Mucosa of stomach (tissue), 1 donor: Measurements from ENCODE around the gene RABGAP1L.

Source experiments
- H3K27me3 ChIP-seq: one replicate; pipeline ENCODE4 v1.7.0; 2013; ENCODE audit warnings: mild to moderate bottlenecking, low read length; ENCODE audit not compliant: control insufficient read depth, insufficient read depth
- H3K36me3 ChIP-seq: one replicate; pipeline ENCODE4 v1.7.0; 2013; ENCODE audit warnings: low read length; ENCODE audit not compliant: control insufficient read depth, insufficient read depth
- H3K4me1 ChIP-seq: one replicate; pipeline ENCODE4 v1.7.0; 2013; ENCODE audit warnings: mild to moderate bottlenecking, low read length; ENCODE audit not compliant: control insufficient read depth, insufficient read depth
- H3K4me3 ChIP-seq: one replicate; pipeline ENCODE4 v1.7.0; 2013; ENCODE audit warnings: low read length
- H3K9ac ChIP-seq: one replicate; pipeline ENCODE4 v1.7.0; 2013; ENCODE audit warnings: mild to moderate bottlenecking, low read length, moderate library complexity
- H3K9me3 ChIP-seq: one replicate; pipeline ENCODE4 v1.7.0; 2013; ENCODE audit warnings: mild to moderate bottlenecking, low read length, moderate library complexity; ENCODE audit not compliant: control insufficient read depth
- donor health status: Pancreatic carcinoma.

Gene RABGAP1L

DNA sequence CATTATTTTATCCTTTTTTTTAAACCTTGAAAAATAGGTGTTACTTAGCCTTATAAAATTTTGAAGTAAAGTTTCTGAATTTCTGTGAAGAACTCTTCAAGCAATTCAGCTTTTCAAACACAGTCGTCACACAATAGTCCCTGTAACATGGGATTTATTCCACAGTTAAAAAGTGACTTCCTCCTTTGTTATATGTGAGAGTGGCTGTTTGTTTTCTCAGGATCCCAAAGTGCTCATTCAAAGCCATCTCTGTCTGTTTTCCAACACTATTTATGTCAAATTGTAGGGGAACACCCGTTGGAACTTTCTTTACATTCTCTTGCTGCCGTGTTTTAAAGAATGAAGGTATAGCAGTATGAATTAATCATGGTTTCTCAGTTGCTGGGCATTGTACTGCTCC is 207.6 kb downstream of the RABGAP1L start:
- no peaks in the 10 kb centered on the region for H3K9me3 ChIP-seq
- no peak overlapping the region for H3K4me3 ChIP-seq
- H3K27me3 ChIP-seq = no peaks in the 10 kb centered on the region
- H3K36me3 ChIP-seq = no peaks in the 10 kb centered on the region
- H3K9ac ChIP-seq = no peak overlapping the region
- no peaks in the 10 kb centered on the region for H3K4me1 ChIP-seq

- Histone ChIP-seq H3K9me3 (no peaks in the 10 kb centered on the region), H3K4me3 (no peak overlapping the region), H3K36me3 (no peaks in the 10 kb centered on the region), H3K9ac (no peak overlapping the region), H3K27me3 (no peaks in the 10 kb centered on the region), H3K4me1 (no peaks in the 10 kb centered on the region)
Observed at GRCh38 chr1:174367892-174368291, 208.6 kb downstream of the RABGAP1L start.

DNA sequence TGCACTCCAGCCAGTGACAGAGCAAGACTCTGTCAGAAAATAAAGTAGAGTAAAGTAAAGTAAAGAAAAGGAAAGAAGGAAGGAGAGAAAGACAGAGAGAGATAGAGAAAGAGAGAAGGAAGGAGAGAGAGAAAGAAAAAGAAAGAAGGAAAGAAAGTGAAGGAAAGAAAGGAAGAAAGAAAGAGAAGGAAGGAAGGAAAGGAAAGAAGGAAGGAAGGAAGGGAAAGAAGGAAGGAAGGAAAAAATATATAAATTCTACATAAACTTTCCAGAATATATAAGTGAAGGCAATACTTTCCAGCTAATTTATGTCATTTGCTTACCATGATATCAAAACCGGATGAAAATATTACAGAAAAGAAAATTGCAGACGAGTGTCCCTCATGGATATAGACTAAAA is 216.7 kb downstream of the RABGAP1L start:
- Histone ChIP-seq H3K4me3 (no peak overlapping the region), H3K36me3 (no peaks in the 10 kb centered on the region), H3K9ac (no peak overlapping the region), H3K27me3 (no peaks in the 10 kb centered on the region), H3K4me1 (no peaks in the 10 kb centered on the region), H3K9me3 (no peaks in the 10 kb centered on the region)

- Histone ChIP-seq H3K4me1 (no peaks in the 10 kb centered on the region), H3K27me3 (no peaks in the 10 kb centered on the region), H3K9ac (no peak overlapping the region), H3K9me3 (no peaks in the 10 kb centered on the region), H3K4me3 (no peak overlapping the region), H3K36me3 (no peaks in the 10 kb centered on the region)
Observed at GRCh38 chr1:174391716-174392115, 232.4 kb downstream of the RABGAP1L start.

- Histone ChIP-seq H3K4me1 (no peaks in the 10 kb centered on the region), H3K4me3 (no peak overlapping the region), H3K9me3 (no peaks in the 10 kb centered on the region), H3K36me3 (no peaks in the 10 kb centered on the region), H3K9ac (no peak overlapping the region), H3K27me3 (no peaks in the 10 kb centered on the region)
Observed at GRCh38 chr1:174393885-174394284, 234.6 kb downstream of the RABGAP1L start.

GRCh38 chr1:174397261-174397660 is 237.9 kb downstream of the RABGAP1L start:
- Histone ChIP-seq H3K4me1 (no peaks in the 10 kb centered on the region), H3K36me3 (no peaks in the 10 kb centered on the region), H3K27me3 (no peaks in the 10 kb centered on the region), H3K4me3 (no peak overlapping the region), H3K9me3 (no peaks in the 10 kb centered on the region), H3K9ac (no peak overlapping the region)

- no peaks in the 10 kb centered on the region for H3K36me3 ChIP-seq
- no peak overlapping the region for H3K9ac ChIP-seq
- H3K27me3 ChIP-seq = no peaks in the 10 kb centered on the region
- no peaks in the 10 kb centered on the region for H3K4me1 ChIP-seq
- H3K4me3 ChIP-seq = no peak overlapping the region
- no peaks in the 10 kb centered on the region for H3K9me3 ChIP-seq
Observed at GRCh38 chr1:174398246-174398645, 238.9 kb downstream of the RABGAP1L start.

GRCh38 chr1:174399211-174399610 is 239.9 kb downstream of the RABGAP1L start:
- Histone ChIP-seq H3K9ac (no peak overlapping the region), H3K4me3 (no peak overlapping the region), H3K27me3 (no peaks in the 10 kb centered on the region), H3K36me3 (no peaks in the 10 kb centered on the region), H3K9me3 (no peaks in the 10 kb centered on the region), H3K4me1 (no peaks in the 10 kb centered on the region)

DNA sequence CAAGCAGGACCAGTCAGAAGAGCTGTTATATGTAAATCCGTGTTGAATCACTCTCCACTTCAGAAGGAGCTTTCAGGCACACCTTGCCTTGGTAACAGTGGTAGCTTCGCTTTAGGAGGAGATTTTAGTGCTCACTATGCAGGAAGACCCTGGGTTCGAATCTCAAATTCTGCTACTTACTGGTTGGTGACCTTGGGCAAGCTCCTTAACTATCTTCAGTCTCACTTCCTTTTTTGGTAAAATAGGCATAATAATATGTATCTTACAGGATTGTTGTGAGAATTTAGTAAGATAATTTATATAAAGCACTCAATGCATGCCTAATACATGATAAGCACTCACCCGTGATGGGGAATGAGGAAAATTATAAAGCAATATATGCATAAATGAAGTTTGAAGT is 241.8 kb downstream of the RABGAP1L start:
- Histone ChIP-seq H3K4me1 (no peaks in the 10 kb centered on the region), H3K36me3 (no peaks in the 10 kb centered on the region), H3K27me3 (no peaks in the 10 kb centered on the region), H3K4me3 (no peak overlapping the region), H3K9me3 (no peaks in the 10 kb centered on the region), H3K9ac (no peak overlapping the region)

DNA sequence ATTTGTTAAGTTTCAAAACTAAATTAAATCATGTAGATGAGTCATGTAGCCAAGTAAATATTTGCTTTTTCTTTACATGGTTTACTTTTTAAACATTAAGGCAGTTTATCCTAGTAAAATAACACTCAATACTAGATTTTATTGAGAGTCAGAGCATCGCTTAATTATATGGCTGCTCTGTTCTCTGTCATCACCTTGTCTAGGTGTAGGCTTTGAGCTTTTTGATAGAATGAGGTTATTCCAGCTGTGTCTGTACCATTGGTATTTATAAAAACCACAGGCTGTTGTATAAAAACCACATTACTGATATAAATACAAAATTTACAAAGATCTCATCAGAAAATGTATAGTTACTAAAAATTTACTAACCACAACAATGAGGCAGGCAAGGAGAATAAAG is 245.9 kb downstream of the RABGAP1L start:
- Histone ChIP-seq H3K4me1 (no peaks in the 10 kb centered on the region), H3K36me3 (no peaks in the 10 kb centered on the region), H3K9me3 (no peaks in the 10 kb centered on the region), H3K4me3 (no peak overlapping the region), H3K9ac (no peak overlapping the region), H3K27me3 (no peaks in the 10 kb centered on the region)

- no peaks in the 10 kb centered on the region for H3K36me3 ChIP-seq
- no peak overlapping the region for H3K4me3 ChIP-seq
- H3K27me3 ChIP-seq = no peaks in the 10 kb centered on the region
- no peaks in the 10 kb centered on the region for H3K4me1 ChIP-seq
- no peak overlapping the region for H3K9ac ChIP-seq
- no peaks in the 10 kb centered on the region for H3K9me3 ChIP-seq
Observed at GRCh38 chr1:174406421-174406820, 247.1 kb downstream of the RABGAP1L start.

DNA sequence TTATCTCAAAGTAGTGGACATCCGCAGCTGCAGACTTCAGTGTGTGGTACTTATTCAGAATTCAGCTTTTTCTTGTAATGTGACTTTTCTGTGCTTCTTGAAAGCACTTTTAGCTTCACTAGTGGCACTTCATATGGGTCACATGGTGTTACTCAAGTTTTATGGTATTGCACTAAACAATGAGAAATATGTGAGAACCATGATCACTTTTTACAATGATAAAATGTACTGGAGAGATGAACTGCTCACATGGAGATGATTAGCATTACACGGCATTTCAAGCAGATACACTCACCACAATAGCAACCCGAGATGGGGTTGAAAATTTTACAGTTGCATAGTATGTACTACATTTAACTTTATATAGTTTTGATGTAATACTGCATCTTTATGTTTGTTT is 248.3 kb downstream of the RABGAP1L start:
- Histone ChIP-seq H3K9me3 (no peaks in the 10 kb centered on the region), H3K4me1 (no peaks in the 10 kb centered on the region), H3K9ac (no peak overlapping the region), H3K4me3 (no peak overlapping the region), H3K27me3 (no peaks in the 10 kb centered on the region), H3K36me3 (no peaks in the 10 kb centered on the region)

GRCh38 chr1:174408146-174408545 is 248.8 kb downstream of the RABGAP1L start:
- Histone ChIP-seq H3K36me3 (no peaks in the 10 kb centered on the region), H3K27me3 (no peaks in the 10 kb centered on the region), H3K4me1 (no peaks in the 10 kb centered on the region), H3K9me3 (no peaks in the 10 kb centered on the region), H3K9ac (no peak overlapping the region), H3K4me3 (no peak overlapping the region)
